SK-N-SH treated with all-trans-retinoic acid at 6 μM for 48 hours (cell line): ENCODE measurements around the gene SPEN.
A peak's percentile ranks its signal among the peaks of the same experiment; 100 is the strongest.

ENCODE experiments used
- ARNTL ChIP-seq: fragments of 450-650 bp; formaldehyde crosslinking; IDR thresholded peaks from 2 replicates; pipeline ENCODE4 v1.5.0; 2020; ENCODE audit warnings: low read depth, mild to moderate bottlenecking, moderate library complexity, borderline replicate concordance
- BACH2 ChIP-seq: fragments of 250-450 bp; sonication (Bioruptor Pico); IDR thresholded peaks from 2 replicates; pipeline ENCODE4 v1.9.0; 2021; ENCODE audit warnings: mild to moderate bottlenecking, borderline replicate concordance
- ISL1 ChIP-seq: fragments of 250-450 bp; sonication (Bioruptor Pico); IDR thresholded peaks from 2 replicates; pipeline ENCODE4 v2.1.2; 2022; ENCODE audit warnings: mild to moderate bottlenecking, moderate library complexity
- OSR1 ChIP-seq: fragments of 250-450 bp; sonication (Bioruptor Pico); IDR thresholded peaks from 2 replicates; pipeline ENCODE4 v1.8.0; 2022; ENCODE audit warnings: moderate library complexity, mild to moderate bottlenecking, inconsistent platforms
- PPARA ChIP-seq: fragments of 250-450 bp; sonication (Bioruptor Pico); IDR thresholded peaks from 2 replicates; pipeline ENCODE4 v1.5.0; 2020; ENCODE audit warnings: mild to moderate bottlenecking, borderline replicate concordance
- SNAI2 ChIP-seq: fragments of 250-450 bp; sonication (Bioruptor Pico); IDR thresholded peaks from 2 replicates; pipeline ENCODE4 v1.5.0; 2020; ENCODE audit warnings: mild to moderate bottlenecking, moderate library complexity
- TCF4 ChIP-seq: fragments of 250-450 bp; sonication (Bioruptor Pico); IDR thresholded peaks from 2 replicates; pipeline ENCODE4 v1.8.0; 2021; ENCODE audit warnings: mild to moderate bottlenecking, moderate library complexity, borderline replicate concordance
- ZC3H10 ChIP-seq: fragments of 250-450 bp; sonication (Bioruptor Pico); IDR thresholded peaks from 2 replicates; pipeline ENCODE4 v1.5.1; 2021; ENCODE audit warnings: mild to moderate bottlenecking, moderate library complexity
- ZFP3 ChIP-seq: fragments of 250-450 bp; sonication (Bioruptor Pico); IDR thresholded peaks from 2 replicates; pipeline ENCODE4 v1.5.0; 2020; ENCODE audit warnings: mild to moderate bottlenecking, moderate library complexity
- ZFP30 ChIP-seq: fragments of 450-650 bp; formaldehyde crosslinking; IDR thresholded peaks from 2 replicates; pipeline ENCODE4 v1.5.0; 2022; ENCODE audit warnings: mild to moderate bottlenecking, moderate library complexity
- ZNF70 ChIP-seq: fragments of 450-650 bp; formaldehyde crosslinking; IDR thresholded peaks from 2 replicates; pipeline ENCODE4 v1.5.0; 2020; ENCODE audit warnings: mild to moderate bottlenecking, moderate library complexity
- TF ChIP-seq, protein P1 (sequence below): fragments of 250-450 bp; sonication (Bioruptor Pico); IDR thresholded peaks from 2 replicates; pipeline ENCODE4 v1.8.0; 2020; ENCODE audit warnings: mild to moderate bottlenecking, moderate library complexity, borderline replicate concordance
- TF ChIP-seq, protein P2 (sequence below): fragments of 250-450 bp; sonication (Bioruptor Pico); IDR thresholded peaks from 2 replicates; pipeline ENCODE4 v1.8.0; 2021; ENCODE audit warnings: low read depth, mild to moderate bottlenecking, moderate library complexity, borderline replicate concordance

GRCh38 chr1:15848929-15849774 is 1.6 kb downstream of the SPEN start:
- TF ChIP-seq, protein P1, sequence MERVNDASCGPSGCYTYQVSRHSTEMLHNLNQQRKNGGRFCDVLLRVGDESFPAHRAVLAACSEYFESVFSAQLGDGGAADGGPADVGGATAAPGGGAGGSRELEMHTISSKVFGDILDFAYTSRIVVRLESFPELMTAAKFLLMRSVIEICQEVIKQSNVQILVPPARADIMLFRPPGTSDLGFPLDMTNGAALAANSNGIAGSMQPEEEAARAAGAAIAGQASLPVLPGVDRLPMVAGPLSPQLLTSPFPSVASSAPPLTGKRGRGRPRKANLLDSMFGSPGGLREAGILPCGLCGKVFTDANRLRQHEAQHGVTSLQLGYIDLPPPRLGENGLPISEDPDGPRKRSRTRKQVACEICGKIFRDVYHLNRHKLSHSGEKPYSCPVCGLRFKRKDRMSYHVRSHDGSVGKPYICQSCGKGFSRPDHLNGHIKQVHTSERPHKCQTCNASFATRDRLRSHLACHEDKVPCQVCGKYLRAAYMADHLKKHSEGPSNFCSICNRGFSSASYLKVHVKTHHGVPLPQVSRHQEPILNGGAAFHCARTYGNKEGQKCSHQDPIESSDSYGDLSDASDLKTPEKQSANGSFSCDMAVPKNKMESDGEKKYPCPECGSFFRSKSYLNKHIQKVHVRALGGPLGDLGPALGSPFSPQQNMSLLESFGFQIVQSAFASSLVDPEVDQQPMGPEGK (CRISPR knock-in tag): 0 out of 2 replicates have a peak, but pooled peaks have one; percentile 31
- TF ChIP-seq OSR1: no peak
- no peak for TF ChIP-seq ARNTL (CRISPR knock-in tag)
- no peak for TF ChIP-seq ZFP30 (CRISPR knock-in tag)
- TF ChIP-seq ZNF70 (CRISPR knock-in tag): no peak
- no peak for TF ChIP-seq ZC3H10 (CRISPR knock-in tag)
- TF ChIP-seq SNAI2 (CRISPR knock-in tag): no peak
- no peak for TF ChIP-seq BACH2 (CRISPR knock-in tag)
- TF ChIP-seq PPARA (CRISPR knock-in tag): no peak
- TF ChIP-seq TCF4: no peak
- TF ChIP-seq, protein P2, sequence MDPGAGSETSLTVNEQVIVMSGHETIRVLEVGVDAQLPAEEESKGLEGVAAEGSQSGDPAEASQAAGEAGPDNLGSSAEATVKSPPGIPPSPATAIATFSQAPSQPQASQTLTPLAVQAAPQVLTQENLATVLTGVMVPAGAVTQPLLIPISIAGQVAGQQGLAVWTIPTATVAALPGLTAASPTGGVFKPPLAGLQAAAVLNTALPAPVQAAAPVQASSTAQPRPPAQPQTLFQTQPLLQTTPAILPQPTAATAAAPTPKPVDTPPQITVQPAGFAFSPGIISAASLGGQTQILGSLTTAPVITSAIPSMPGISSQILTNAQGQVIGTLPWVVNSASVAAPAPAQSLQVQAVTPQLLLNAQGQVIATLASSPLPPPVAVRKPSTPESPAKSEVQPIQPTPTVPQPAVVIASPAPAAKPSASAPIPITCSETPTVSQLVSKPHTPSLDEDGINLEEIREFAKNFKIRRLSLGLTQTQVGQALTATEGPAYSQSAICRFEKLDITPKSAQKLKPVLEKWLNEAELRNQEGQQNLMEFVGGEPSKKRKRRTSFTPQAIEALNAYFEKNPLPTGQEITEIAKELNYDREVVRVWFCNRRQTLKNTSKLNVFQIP: no peak
- no peak for TF ChIP-seq ISL1 (CRISPR knock-in tag)
- TF ChIP-seq ZFP3 (CRISPR knock-in tag): no peak
